ENCODE measurements around the gene RIPPLY2. TPM values are rescaled to one million over a fixed set of nuclear protein-coding genes. Genes with fewer than 3 reads are reported as not detected.

RIPPLY2 gene
- total and polyA plus RNA-seq, 9 of the 15 experiments (the other 6 are each of a cell fraction or from before 2014, with no cell fraction given) = not detected

DNA sequence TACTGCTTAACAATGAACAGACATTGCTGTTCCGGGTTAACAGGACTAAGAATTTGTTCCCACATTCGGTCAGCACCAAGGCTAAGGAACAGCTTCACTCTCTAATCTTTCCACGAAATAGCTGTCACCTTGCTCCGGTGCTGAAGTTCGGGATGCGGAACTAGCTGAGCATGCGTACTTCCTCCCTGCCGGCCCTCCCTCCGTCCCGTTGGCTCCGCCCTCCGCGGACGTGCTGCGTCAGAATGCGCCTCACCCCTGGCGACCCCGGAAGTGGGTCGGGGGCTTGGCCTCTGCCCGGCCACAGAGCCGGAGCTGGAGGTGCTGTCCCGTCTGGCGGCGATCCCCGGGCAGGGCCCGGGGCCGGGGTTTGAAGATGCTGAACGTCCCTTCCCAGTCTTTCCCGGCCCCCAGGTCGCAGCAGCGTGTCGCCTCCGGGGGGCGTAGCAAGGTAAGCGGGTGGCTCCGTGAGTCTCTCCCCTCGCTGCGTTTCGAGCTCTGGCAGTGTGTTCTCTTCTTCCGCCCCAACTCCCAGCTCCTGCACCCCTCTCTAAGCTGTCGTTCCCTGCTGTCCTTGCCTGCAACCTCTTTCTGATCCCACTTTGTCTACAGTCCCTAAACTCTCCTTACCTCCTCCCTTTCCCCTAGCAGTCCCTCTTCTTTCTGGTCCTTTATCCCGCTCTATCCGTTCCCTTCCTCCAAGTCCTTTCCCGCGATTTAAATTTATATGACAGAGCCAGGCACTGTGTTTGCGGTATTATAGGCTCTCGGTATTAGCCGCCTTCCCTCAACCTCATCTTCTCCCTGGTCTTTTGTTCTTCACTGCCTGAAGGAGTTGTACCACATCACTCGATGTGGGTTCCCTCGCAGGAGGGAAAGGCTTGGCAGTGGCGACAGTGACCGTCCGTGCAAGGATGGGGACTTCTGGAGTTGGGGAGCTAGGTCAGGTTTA is 6.5 kb downstream of the RIPPLY2 start, which contains the start of gene CYB5R4 (continued):
- TF ChIP-seq ERF (CRISPR knock-in tag; IDR thresholded peaks at IDR 0.05) = 0 out of 2 replicates have a peak, but pooled peaks have one; percentile 47
- TF ChIP-seq PTRF (tag; IDR thresholded peaks at IDR 0.05) = no peak
- TF ChIP-seq ZNF140 (CRISPR knock-in tag; IDR thresholded peaks at IDR 0.05) = peak; percentile 57; the same call in 1 of the 2 replicates
- TF ChIP-seq, protein P1, sequence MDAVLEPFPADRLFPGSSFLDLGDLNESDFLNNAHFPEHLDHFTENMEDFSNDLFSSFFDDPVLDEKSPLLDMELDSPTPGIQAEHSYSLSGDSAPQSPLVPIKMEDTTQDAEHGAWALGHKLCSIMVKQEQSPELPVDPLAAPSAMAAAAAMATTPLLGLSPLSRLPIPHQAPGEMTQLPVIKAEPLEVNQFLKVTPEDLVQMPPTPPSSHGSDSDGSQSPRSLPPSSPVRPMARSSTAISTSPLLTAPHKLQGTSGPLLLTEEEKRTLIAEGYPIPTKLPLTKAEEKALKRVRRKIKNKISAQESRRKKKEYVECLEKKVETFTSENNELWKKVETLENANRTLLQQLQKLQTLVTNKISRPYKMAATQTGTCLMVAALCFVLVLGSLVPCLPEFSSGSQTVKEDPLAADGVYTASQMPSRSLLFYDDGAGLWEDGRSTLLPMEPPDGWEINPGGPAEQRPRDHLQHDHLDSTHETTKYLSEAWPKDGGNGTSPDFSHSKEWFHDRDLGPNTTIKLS (IDR thresholded peaks at IDR 0.05; ENCODE audit: borderline replicate concordance, low read depth) = peak; percentile 66
- peak; percentile 51; the same call in 1 of the 2 replicates for TF ChIP-seq KDM2B (CRISPR knock-in tag; IDR thresholded peaks at IDR 0.05)
- no peak for TF ChIP-seq SETDB1 (IDR thresholded peaks at IDR 0.05; ENCODE audit: low read length)
- TF ChIP-seq, protein P2, sequence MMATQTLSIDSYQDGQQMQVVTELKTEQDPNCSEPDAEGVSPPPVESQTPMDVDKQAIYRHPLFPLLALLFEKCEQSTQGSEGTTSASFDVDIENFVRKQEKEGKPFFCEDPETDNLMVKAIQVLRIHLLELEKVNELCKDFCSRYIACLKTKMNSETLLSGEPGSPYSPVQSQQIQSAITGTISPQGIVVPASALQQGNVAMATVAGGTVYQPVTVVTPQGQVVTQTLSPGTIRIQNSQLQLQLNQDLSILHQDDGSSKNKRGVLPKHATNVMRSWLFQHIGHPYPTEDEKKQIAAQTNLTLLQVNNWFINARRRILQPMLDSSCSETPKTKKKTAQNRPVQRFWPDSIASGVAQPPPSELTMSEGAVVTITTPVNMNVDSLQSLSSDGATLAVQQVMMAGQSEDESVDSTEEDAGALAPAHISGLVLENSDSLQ (IDR thresholded peaks at IDR 0.05) = peak; percentile 50; the same call in 1 of the 2 replicates
- peak; percentile 85; the same call in 1 of the 2 replicates for TF ChIP-seq PML (IDR thresholded peaks at IDR 0.05; ENCODE audit: low read length)
- TF ChIP-seq PCBP2 (IDR thresholded peaks at IDR 0.05; ENCODE audit: low read depth, low read length, poor library complexity, severe bottlenecking) = no peak
- TF ChIP-seq, protein P3, sequence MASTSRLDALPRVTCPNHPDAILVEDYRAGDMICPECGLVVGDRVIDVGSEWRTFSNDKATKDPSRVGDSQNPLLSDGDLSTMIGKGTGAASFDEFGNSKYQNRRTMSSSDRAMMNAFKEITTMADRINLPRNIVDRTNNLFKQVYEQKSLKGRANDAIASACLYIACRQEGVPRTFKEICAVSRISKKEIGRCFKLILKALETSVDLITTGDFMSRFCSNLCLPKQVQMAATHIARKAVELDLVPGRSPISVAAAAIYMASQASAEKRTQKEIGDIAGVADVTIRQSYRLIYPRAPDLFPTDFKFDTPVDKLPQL (IDR thresholded peaks at IDR 0.05; ENCODE audit: extremely low read depth, insufficient read length) = no peak
- TF ChIP-seq, protein P4, sequence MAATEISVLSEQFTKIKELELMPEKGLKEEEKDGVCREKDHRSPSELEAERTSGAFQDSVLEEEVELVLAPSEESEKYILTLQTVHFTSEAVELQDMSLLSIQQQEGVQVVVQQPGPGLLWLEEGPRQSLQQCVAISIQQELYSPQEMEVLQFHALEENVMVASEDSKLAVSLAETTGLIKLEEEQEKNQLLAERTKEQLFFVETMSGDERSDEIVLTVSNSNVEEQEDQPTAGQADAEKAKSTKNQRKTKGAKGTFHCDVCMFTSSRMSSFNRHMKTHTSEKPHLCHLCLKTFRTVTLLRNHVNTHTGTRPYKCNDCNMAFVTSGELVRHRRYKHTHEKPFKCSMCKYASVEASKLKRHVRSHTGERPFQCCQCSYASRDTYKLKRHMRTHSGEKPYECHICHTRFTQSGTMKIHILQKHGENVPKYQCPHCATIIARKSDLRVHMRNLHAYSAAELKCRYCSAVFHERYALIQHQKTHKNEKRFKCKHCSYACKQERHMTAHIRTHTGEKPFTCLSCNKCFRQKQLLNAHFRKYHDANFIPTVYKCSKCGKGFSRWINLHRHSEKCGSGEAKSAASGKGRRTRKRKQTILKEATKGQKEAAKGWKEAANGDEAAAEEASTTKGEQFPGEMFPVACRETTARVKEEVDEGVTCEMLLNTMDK (IDR thresholded peaks at IDR 0.05; ENCODE audit: borderline replicate concordance, insufficient read depth, low read depth, low read length, poor library complexity, severe bottlenecking) = no peak
- TF ChIP-seq RBFOX2 (IDR thresholded peaks at IDR 0.05; ENCODE audit: low read depth, low read length) = peak; percentile 85
- TF ChIP-seq, protein P5, sequence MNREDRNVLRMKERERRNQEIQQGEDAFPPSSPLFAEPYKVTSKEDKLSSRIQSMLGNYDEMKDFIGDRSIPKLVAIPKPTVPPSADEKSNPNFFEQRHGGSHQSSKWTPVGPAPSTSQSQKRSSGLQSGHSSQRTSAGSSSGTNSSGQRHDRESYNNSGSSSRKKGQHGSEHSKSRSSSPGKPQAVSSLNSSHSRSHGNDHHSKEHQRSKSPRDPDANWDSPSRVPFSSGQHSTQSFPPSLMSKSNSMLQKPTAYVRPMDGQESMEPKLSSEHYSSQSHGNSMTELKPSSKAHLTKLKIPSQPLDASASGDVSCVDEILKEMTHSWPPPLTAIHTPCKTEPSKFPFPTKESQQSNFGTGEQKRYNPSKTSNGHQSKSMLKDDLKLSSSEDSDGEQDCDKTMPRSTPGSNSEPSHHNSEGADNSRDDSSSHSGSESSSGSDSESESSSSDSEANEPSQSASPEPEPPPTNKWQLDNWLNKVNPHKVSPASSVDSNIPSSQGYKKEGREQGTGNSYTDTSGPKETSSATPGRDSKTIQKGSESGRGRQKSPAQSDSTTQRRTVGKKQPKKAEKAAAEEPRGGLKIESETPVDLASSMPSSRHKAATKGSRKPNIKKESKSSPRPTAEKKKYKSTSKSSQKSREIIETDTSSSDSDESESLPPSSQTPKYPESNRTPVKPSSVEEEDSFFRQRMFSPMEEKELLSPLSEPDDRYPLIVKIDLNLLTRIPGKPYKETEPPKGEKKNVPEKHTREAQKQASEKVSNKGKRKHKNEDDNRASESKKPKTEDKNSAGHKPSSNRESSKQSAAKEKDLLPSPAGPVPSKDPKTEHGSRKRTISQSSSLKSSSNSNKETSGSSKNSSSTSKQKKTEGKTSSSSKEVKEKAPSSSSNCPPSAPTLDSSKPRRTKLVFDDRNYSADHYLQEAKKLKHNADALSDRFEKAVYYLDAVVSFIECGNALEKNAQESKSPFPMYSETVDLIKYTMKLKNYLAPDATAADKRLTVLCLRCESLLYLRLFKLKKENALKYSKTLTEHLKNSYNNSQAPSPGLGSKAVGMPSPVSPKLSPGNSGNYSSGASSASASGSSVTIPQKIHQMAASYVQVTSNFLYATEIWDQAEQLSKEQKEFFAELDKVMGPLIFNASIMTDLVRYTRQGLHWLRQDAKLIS (CRISPR knock-in tag; IDR thresholded peaks at IDR 0.05) = peak; percentile 98
- TF ChIP-seq TRIM24 (IDR thresholded peaks at IDR 0.05) = peak; percentile 10 to 40; a peak in 1 of 4 replicates
- TF ChIP-seq LARP7 (IDR thresholded peaks at IDR 0.05) = peak; percentile 79; the same call in 1 of the 2 replicates
- 0 out of 2 replicates have a peak, but pooled peaks have one; percentile 21 for TF ChIP-seq ZNF79 (CRISPR knock-in tag; IDR thresholded peaks at IDR 0.05; ENCODE audit: low read depth)
- TF ChIP-seq TEAD1 (CRISPR knock-in tag; IDR thresholded peaks at IDR 0.05) = peak; percentile 90 to 98
